ENCODE results near the gene RANBP3. TPM values are rescaled to one million over a fixed set of nuclear protein-coding genes. Genes with fewer than 3 reads are reported as not detected.
A peak's percentile ranks its signal among the peaks of the same experiment; 100 is the strongest.
"Not testable (repeated sequence)": the region's sequence is repeated elsewhere in the genome, so short reads cannot be mapped to it uniquely, and the experiment has no call there.

Gene RANBP3
- total RNA-seq, 2 donors from 2014 or later, result 96.5 to 119 TPM

DNA sequence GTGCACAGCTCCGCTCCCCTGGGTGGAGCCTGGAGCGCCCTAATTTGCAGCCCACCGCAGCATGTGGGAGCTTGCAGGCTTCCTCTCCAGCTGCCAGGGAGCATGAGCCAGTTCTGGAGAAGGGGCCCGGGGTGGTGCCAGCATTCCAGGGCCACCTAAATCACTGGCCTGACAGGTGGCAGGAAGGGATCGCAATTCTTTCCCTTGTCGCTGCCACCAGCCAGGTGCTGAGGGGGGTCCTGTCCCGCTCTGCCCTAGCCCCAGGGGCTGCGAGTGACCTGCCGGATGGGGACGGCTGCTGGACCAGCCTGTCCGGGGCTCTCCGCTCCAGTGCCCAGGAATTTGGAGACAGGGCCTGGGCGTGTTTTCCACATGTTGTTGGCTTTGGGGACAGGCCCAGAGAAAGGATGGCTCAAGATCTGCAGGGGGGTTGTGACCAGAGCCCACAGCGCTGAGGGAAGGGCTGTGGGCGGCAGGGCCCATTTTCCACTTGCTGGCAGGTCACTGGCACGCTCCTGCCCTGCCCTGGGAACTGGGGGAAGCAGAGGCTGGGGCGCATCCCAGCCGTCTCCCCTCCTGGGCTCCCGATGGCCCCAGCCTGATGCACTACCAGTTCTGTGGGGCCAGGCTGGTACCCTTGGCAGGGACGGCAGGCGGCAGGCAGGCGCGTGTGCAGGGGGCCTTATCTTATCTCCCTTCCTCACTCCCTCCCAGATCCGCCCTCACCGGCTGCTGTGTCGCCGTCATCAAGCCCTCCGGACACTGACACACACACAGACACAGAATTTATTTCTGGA lies 83.8 kb downstream of the RANBP3 start:
- ATAC-seq (no peak), DNase-seq (ENCODE audit: low spot score) (no peak)
- Mint-ChIP-seq H3K36me3 (no peaks in the 10 kb centered on the region), H3K27ac (no peak overlapping the region), H3K27me3 (peaks cover 0 to 6% of the 10 kb centered on the region in 2 donors), H3K9me3 (no peaks in the 10 kb centered on the region), H3K4me1 (ENCODE audit: low read depth in 2 of 2) (peaks cover 0 to 3% of the 10 kb centered on the region in 2 donors), H3K4me3 (no peak overlapping the region)

DNA sequence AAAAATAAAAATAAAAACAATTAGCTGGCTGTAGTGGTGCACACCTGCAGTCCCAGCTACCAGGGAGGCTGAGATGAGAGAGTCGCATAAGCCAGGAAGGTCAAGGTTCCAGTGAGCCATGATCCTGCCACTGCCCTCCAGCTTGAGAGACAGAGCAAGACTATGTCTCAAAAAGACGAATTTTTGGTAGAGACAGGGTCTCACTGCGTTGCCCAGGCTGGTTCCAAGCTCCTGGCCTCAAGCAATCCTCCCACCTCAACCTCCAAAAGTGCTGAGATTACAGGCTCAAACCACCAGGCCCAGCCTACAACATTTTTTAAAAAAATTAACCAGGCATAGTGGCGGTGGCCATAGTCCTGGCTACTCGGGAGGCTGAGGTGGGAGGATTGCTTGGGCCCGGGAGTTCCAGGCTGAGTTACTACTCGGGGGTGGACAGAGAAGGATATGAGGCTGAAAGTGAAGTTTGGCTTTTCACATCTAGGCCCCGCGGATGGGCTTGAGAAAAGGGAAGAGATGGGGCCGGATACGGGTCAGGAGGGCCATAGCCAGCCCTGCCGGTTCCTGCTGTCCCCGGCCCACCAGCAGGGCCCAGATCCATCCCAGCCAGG lies 84.5 kb downstream of the RANBP3 start:
- H3K4me3 Mint-ChIP-seq, result no peak overlapping the region
- H3K27me3 Mint-ChIP-seq, result peaks cover 0 to 6% of the 10 kb centered on the region in 2 donors
- H3K27ac Mint-ChIP-seq, result no peak overlapping the region
- H3K36me3 Mint-ChIP-seq, result no peaks in the 10 kb centered on the region
- DNase-seq (ENCODE audit: low spot score), result no peak
- H3K9me3 Mint-ChIP-seq, result no peaks in the 10 kb centered on the region
- peaks cover 0 to 3% of the 10 kb centered on the region in 2 donors for H3K4me1 Mint-ChIP-seq (ENCODE audit: low read depth in 2 of 2)
- ATAC-seq, result no peak

DNA sequence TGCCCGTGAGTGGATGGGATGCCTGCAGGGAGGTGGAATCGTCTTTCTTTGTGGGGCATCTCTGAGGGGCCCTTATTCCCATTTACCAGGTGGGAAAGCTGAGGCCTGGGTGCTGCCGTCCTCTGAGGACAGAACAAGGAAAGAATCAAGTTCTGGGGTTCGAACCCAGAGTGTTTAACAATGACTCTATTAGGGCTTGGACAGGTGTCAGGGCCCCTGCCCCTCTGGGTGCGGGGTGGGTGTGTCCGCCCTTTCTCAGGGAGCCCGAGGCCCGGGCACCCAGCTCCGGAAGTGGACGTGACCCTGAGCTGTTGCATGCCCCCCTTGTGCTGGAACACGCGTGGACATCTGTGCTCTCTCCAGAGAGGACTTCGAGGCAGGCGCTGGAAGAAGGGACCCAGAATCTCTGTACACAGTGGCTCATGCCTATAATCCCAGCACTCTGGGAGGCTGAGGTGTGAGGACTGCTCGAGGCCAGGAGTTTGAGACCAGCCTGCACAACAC lies 85.1 kb downstream of the RANBP3 start:
- Mint-ChIP-seq H3K4me1 (ENCODE audit: low read depth in 2 of 2) (peaks cover 0 to 3% of the 10 kb centered on the region in 2 donors), H3K4me3 (no peak overlapping the region), H3K27ac (no peak overlapping the region), H3K36me3 (no peaks in the 10 kb centered on the region), H3K27me3 (peaks cover 0 to 6% of the 10 kb centered on the region in 2 donors), H3K9me3 (no peaks in the 10 kb centered on the region)
- no peak for DNase-seq (ENCODE audit: low spot score)
- ATAC-seq, result no peak

DNA sequence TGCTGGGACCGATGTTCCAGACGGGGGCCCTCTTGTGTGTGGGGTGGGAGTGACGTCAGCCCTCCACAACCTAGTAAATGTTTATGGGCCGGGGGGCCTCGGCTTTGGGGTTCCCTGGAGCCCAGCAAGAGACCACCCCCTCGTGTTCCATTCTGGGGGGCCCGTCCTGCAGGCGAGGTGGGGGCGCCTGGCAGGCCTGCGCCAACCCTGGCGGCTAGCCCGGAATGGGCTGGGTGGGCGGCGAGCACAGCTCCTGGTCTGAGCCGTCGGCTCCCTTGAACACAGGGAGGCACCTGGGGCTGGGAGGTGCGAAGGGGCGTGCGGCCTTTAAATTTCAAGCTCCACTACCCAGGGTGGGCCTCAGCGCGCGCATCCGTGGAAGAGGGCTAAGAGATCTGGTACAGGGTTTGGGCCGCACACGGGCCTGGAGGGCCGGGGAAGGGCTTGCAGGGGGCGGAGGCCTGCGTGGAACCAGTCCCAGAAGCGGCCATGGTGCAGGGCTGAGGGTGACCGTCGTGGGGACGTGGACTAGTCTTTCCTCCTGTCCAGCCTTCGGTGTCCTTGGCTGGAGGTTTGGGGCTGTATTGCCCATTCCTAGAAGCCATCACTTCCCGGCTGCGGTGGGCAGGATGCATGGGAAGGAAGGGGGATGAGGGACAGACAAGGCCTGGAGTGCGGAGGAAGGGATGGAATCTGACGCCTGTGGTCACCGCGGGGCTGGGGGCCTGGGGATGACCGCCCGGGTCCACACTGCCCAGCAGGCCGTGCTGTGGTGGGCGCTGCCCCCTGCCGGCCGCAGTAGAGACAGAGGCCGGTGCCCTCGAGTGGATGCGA lies 85.8 kb downstream of the RANBP3 start:
- peaks cover 0 to 3% of the 10 kb centered on the region in 2 donors for H3K4me1 Mint-ChIP-seq (ENCODE audit: low read depth in 2 of 2)
- H3K9me3 Mint-ChIP-seq, result no peaks in the 10 kb centered on the region
- H3K27me3 Mint-ChIP-seq, result peaks cover 0 to 6% of the 10 kb centered on the region in 2 donors
- peak; percentile 7 to 72 for ATAC-seq
- DNase-seq (ENCODE audit: low spot score), result no peak
- no peaks in the 10 kb centered on the region for H3K36me3 Mint-ChIP-seq
- no peak overlapping the region for H3K4me3 Mint-ChIP-seq
- H3K27ac Mint-ChIP-seq, result no peak overlapping the region

DNA sequence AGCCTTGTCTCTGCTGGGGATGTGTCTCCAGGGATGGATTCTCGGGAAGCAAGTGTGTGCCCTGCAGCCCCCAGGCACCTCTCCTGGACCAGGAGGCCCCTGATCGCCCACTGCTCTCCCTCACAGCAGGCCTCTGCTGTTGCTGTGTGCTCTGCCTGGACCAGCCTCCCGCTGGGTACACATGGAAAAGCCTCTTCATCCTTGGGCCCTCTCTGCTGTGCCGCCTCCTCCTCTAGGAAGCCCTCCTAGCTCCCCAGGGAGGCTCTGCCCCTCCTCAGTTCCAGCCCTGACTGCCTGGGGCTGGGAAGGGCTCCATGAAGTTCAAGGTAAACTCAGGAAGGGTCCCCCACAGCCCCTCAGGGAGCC lies 86.4 kb downstream of the RANBP3 start:
- Mint-ChIP-seq H3K27me3 (peaks cover 0 to 6% of the 10 kb centered on the region in 2 donors), H3K36me3 (no peaks in the 10 kb centered on the region), H3K4me1 (ENCODE audit: low read depth in 2 of 2) (peaks cover 0 to 3% of the 10 kb centered on the region in 2 donors), H3K27ac (no peak overlapping the region), H3K4me3 (no peak overlapping the region), H3K9me3 (no peaks in the 10 kb centered on the region)
- ATAC-seq (no peak), DNase-seq (ENCODE audit: low spot score) (no peak)

DNA sequence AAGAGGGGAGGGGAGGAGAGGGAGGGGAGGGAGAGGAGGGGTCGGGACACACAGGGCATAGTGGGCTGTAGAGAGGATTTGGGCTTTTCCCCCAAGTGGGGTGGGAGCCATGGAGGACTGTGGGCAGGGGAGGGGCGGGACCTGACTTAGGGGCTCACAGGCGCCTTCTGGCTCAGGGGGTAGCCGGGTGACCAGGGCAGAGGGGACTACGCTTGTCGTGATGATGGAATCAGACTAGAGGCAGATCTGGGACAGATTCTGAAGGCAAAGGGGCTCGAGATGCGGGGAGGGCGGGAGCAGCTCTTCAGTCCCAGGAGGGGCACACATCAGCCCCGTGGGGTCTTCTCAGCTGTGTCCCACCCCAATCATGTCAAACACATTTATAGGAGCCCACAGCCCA lies 87.8 kb downstream of the RANBP3 start:
- DNase-seq (ENCODE audit: low spot score) (no peak), ATAC-seq (no peak)
- Mint-ChIP-seq H3K36me3 (no peaks in the 10 kb centered on the region), H3K27me3 (peaks cover 0 to 8% of the 10 kb centered on the region in 2 donors), H3K4me1 (ENCODE audit: low read depth in 2 of 2) (peaks cover 0 to 3% of the 10 kb centered on the region in 2 donors), H3K9me3 (no peaks in the 10 kb centered on the region), H3K27ac (no peak overlapping the region), H3K4me3 (no peak overlapping the region)

DNA sequence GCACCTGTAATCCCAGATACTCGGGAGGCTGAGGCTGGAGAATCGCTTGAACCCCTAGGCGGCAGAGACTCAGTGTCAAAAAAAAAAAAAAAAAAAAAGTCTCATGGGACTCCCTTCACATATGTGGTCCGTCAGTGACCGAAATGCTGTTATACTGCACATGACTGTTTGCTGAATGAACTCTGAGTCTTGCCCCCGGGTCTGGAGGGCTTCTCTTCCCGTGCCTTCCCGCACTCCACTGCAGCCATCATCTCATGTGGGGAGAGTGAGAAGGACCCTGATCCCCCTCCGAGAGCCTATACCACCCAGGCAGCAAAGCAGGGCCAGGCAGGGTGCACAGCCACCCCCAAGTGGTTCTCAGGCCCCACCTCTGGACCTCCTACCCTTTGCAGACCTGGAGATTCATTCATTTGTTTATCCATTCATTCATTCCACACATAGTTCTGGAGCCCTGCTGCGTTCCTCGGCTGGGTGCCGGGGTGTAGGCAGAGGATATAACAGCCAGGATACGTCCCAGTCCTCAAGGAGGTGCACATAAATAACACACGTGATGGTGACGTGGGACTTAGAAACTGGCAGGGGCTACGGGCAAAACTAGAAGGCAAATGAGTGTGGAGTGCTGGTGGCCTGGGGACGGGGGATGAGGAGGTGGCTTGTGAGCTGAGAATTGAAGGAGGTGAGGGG lies 88.5 kb downstream of the RANBP3 start:
- H3K27me3 Mint-ChIP-seq, result peaks cover 0 to 8% of the 10 kb centered on the region in 2 donors
- H3K36me3 Mint-ChIP-seq, result no peaks in the 10 kb centered on the region
- H3K9me3 Mint-ChIP-seq, result no peaks in the 10 kb centered on the region
- H3K4me1 Mint-ChIP-seq (ENCODE audit: low read depth in 2 of 2), result peaks cover 0 to 3% of the 10 kb centered on the region in 2 donors
- no peak for DNase-seq (ENCODE audit: low spot score)
- peak in 1 of 2 donors; percentile 4 for ATAC-seq
- no peak overlapping the region for H3K4me3 Mint-ChIP-seq
- H3K27ac Mint-ChIP-seq, result no peak overlapping the region

DNA sequence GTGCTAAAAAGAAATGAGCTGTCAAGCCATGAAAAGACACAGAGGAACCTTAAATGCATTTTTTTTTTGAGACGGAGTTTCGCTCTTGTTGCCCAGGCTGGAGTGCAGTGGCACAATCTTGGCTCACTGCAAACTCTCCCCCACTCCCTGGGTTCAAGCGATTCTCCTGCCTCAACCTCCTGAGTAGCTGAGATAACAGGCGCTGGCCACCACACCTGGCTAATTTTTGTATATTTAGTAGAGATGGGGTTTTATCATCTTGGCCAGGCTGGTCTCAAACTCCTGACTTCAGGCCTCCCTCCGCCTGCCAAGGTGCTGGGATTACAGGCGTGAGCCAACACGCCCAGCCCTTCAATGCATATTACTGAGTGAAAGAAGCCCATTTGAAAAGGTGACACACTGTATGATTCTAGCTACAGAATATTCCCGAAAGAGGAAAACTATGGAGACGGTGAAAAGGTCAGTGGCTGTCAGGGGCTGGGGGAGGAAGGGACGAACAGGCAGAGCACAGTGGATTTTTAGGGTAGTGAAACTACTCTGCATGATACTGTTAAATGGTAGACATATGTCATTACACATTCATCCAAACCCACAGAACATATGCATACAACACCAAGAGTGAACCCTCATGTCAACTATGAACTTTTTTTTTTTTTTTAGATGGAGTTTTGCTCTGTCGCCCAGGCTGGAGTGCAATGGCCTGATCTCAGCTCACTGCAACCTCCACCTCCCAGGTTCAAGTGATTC lies 93.7 kb downstream of the RANBP3 start:
- H3K27me3 Mint-ChIP-seq; DNase-seq (ENCODE audit: low spot score); ATAC-seq; H3K27ac Mint-ChIP-seq; H3K36me3 Mint-ChIP-seq; H3K4me3 Mint-ChIP-seq; H3K9me3 Mint-ChIP-seq; H3K4me1 Mint-ChIP-seq (ENCODE audit: low read depth in 2 of 2): not testable (repeated sequence)

DNA sequence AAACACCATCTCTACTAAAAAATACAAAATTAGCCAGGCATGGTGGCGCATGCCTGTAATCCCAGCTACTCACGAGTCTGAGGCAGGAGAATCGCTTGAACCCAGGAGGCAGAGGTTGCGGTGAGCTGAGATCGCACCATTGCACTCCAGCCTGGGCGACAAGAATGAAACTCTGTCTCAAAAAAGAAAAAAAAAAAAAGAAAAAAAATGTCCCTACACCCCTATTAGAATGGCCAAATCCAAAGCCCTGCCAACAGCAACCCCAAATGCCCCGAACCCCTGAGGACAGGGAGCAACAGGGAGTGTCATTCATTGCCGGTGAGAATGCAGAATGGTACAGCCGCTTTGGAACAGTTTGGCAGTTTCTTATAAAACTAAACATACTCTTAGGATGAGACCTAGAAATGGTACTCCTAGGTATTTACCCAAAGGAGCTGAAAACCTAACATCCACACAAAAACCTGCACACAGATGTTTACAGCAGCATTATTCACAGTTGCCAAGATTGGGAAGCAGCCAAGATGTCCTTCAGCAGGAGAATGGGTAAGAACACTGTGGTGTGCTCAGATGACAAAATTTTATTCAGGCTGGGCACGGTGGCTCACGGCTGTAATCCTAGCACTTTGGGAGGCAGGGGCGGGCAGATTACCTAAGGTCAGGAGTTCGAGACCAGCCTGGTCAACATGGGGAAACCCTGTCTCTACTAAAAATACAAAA lies 94.6 kb downstream of the RANBP3 start:
- H3K27ac Mint-ChIP-seq; H3K9me3 Mint-ChIP-seq; DNase-seq (ENCODE audit: low spot score); ATAC-seq; H3K36me3 Mint-ChIP-seq; H3K4me1 Mint-ChIP-seq (ENCODE audit: low read depth in 2 of 2); H3K4me3 Mint-ChIP-seq; H3K27me3 Mint-ChIP-seq: not testable (repeated sequence)

DNA sequence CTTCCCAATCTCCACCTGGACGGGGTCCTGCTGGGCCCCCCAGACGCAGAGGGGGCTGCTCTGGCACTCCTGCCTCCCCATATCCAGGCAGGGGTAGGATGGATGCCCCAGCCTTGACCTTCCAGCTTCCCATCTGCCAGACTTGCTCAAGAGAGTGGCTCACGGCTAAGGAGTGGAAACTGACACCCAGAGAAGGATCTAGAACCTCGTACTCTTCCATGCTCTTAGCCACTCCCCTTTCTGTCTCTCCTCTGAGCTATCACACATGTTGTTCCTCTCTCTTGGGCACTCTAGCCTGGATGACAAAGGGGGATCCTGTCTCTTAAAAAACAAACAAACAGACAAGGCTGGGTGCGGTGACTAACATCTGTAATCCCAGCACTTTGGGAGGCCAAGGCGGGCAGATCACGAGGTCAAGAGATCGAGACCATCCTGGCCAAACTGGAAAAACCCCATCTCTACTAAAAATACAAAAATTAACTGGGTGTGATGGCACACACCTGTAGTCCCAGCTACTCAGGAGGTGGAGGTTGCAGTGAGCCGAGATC lies 95.4 kb downstream of the RANBP3 start:
- H3K9me3 Mint-ChIP-seq, result no peaks in the 10 kb centered on the region
- peaks cover 0 to 7% of the 10 kb centered on the region in 2 donors for H3K27me3 Mint-ChIP-seq
- H3K27ac Mint-ChIP-seq, result no peak overlapping the region
- H3K36me3 Mint-ChIP-seq, result no peaks in the 10 kb centered on the region
- DNase-seq (ENCODE audit: low spot score) (no peak), ATAC-seq (no peak)
- no peak overlapping the region for H3K4me3 Mint-ChIP-seq
- no peaks in the 10 kb centered on the region for H3K4me1 Mint-ChIP-seq (ENCODE audit: low read depth in 2 of 2)

DNA sequence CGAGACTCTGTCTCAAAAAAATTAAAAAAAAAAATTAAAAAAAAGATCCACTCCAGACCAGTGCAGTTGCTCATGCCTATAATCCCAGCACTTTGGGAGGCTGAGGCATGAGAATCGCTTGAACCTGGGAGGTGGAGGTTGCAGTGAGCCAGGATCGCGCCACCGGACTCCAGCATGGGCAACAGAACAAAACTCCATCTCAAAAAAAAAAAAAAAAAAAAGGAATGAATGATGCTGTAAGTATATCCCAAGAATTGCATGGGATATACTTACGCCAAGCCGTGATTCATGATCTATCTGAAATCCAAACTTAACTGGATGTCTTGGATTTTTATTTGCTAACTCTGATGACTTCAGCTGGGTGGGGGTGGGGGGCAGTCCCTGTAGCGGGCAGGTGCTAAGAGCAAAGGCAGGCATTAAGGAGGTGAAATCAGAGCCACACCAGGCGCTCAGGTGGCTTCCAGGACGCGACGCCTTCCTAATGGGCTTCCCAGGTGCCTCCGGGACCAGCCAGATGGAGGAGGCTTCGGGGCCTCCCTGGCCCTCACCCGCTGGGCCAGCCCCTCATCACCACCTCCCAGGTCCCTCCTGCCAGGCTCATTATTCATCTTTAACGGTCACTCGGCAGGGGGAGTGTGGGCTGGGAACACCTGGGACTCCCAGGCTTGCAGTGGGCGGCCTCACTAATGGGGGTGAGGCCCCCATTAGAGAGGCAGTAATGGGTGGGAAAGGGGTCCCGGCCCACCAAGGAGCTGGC lies 96.2 kb downstream of the RANBP3 start:
- H3K9me3 Mint-ChIP-seq, result no peaks in the 10 kb centered on the region
- DNase-seq (ENCODE audit: low spot score) (no peak), ATAC-seq (no peak)
- H3K4me3 Mint-ChIP-seq, result no peak overlapping the region
- no peak overlapping the region for H3K27ac Mint-ChIP-seq
- H3K27me3 Mint-ChIP-seq, result peaks cover 0 to 7% of the 10 kb centered on the region in 2 donors
- no peaks in the 10 kb centered on the region for H3K36me3 Mint-ChIP-seq
- H3K4me1 Mint-ChIP-seq (ENCODE audit: low read depth in 2 of 2), result no peaks in the 10 kb centered on the region

Measured in natural killer cell treated with Interleukin-12 subunit alpha and Interleukin-12 subunit beta and Interleukin-15 and Interleukin-18, amount 100 ng/mL, for 72 hours (primary cell).